CD4-positive, alpha-beta T cell (primary cell): Measurements from ENCODE around the gene DECR2. TPM values are rescaled to one million over a fixed set of nuclear protein-coding genes. Genes with fewer than 3 reads are reported as not detected.

ENCODE experiments used
- ATAC-seq: fragments of 200-7000 bp; cut with Tn5 transposase; one replicate; pipeline ENCODE4 v1.10.0; 2022; ENCODE audit warnings: mild to moderate bottlenecking; ENCODE audit not compliant: poor library complexity
- CTCF ChIA-PET: fragments of 350-600 bp; sonication (Branson Sonifier 250); formaldehyde crosslinking; loops from one replicate; lab custom pipeline; 2021; ENCODE audit warnings: antibody characterized with exemption, inconsistent platforms; lab: Charles Lee
- POLR2A ChIA-PET: fragments of 350-600 bp; sonication (Branson Sonifier 250); formaldehyde crosslinking; loops from one replicate; lab custom pipeline; 2021; ENCODE audit warnings: antibody characterized with exemption, inconsistent platforms; lab: Charles Lee
- DNase-seq, 14 experiments: peaks; one replicate each; pipeline ENCODE4 v3.0.0-alpha.2; 2013 to 2020; ENCODE audit warnings: mixed read lengths in 2 of 14
- H3K27ac ChIP-seq, 2 donors: one replicate each; pipeline versions ENCODE4 v1.5.1 to v1.7.0; 2013; ENCODE audit warnings: low read length in 2 of 2, low read depth in 1 of 2, mild to moderate bottlenecking in 1 of 2
- H3K27me3 ChIP-seq, 2 experiments: 1 replicate in 1 of 2; 2 replicates in 1 of 2; pipeline versions ENCODE4 v1.6.1 to v1.7.0; 2013; ENCODE audit warnings: low read length in 2 of 2, control low read depth in 1 of 2, mild to moderate bottlenecking in 1 of 2, moderate library complexity in 1 of 2; ENCODE audit not compliant: insufficient read depth in 2 of 2, control insufficient read depth in 1 of 2
- H3K36me3 ChIP-seq: one replicate; pipeline ENCODE4 v1.6.1; 2013; ENCODE audit warnings: low read length, control low read depth; ENCODE audit not compliant: insufficient read depth
- H3K4me1 ChIP-seq: one replicate; pipeline ENCODE4 v1.6.1; 2013; ENCODE audit warnings: low read length, control low read depth; ENCODE audit not compliant: insufficient read depth
- H3K4me3 ChIP-seq: one replicate; pipeline ENCODE4 v1.5.1; 2013; ENCODE audit warnings: mild to moderate bottlenecking, low read length, moderate library complexity
- H3K9me3 ChIP-seq, 2 experiments: 1 replicate in 1 of 2; 2 replicates in 1 of 2; pipeline versions ENCODE4 v1.6.1 to v1.7.0; 2013; ENCODE audit warnings: low read length in 2 of 2, mild to moderate bottlenecking in 2 of 2, control low read depth in 1 of 2, moderate library complexity in 1 of 2; ENCODE audit not compliant: control insufficient read depth in 1 of 2, insufficient read depth in 1 of 2
- H3K27ac Mint-ChIP-seq: one replicate; pipeline ENCODE4 v1.8.0; 2020; ENCODE audit warnings: mixed read lengths
- H3K27me3 Mint-ChIP-seq: one replicate; pipeline ENCODE4 v1.8.0; 2021; ENCODE audit warnings: mixed read lengths
- H3K36me3 Mint-ChIP-seq: one replicate; pipeline ENCODE4 v1.8.0; 2021; ENCODE audit warnings: low read depth, mixed read lengths
- H3K4me1 Mint-ChIP-seq: one replicate; pipeline ENCODE4 v1.8.0; 2021; ENCODE audit warnings: low read depth, mixed read lengths
- H3K4me3 Mint-ChIP-seq: one replicate; pipeline ENCODE4 v1.8.0; 2020; ENCODE audit warnings: mild to moderate bottlenecking, mixed read lengths
- H3K9me3 Mint-ChIP-seq: one replicate; pipeline ENCODE4 v1.8.0; 2020; ENCODE audit warnings: mixed read lengths
- CTCF ChIP-seq: fragments of 200-600 bp; IDR thresholded peaks from one replicate; pipeline ENCODE4 v1.8.0; 2022; ENCODE audit warnings: antibody characterized with exemption, mild to moderate bottlenecking
- intact Hi-C, 2 experiments: fragments of 100-400 bp; cut with DNase I in 1 of 2; cut with micrococcal nuclease in 1 of 2; formaldehyde crosslinking; loops; one replicate each; pipeline versions ENCODE4 v1.15.1 to v1.9.0; 2023 to 2025; cut with DNase I, micrococcal nuclease
- total RNA-seq, 174 experiments: library from RNA in 2 of 174; stranded (reverse) in 2 of 174; gene quantifications; one replicate each; pipeline ENCODE4 v1.2.3 and lab custom pipeline; 2021 to 2026

Gene DECR2
- total RNA-seq, 2 experiments from 2014 or later: 5.7 to 7.0 TPM

GRCh38 chr16:373020-373598 lies 28.6 kb upstream of the DECR2 start:
- no peaks in the 10 kb centered on the region for H3K27me3 ChIP-seq
- Mint-ChIP-seq H3K4me3 (no peak overlapping the region), H3K27ac (peak overlapping the region; percentile 35), H3K9me3 (no peaks in the 10 kb centered on the region), H3K36me3 (peaks cover 35% of the 10 kb centered on the region), H3K27me3 (no peaks in the 10 kb centered on the region), H3K4me1 (peaks cover 17% of the 10 kb centered on the region)
- intact Hi-C loops: no loop called here
- H3K4me1 ChIP-seq: peaks cover 22% of the 10 kb centered on the region
- TF ChIP-seq CTCF: no peak
- peaks cover 63% of the 10 kb centered on the region for H3K36me3 ChIP-seq
- ATAC-seq: no peak
- DNase-seq: no peak
- CTCF ChIA-PET: no interaction called here
- H3K27ac ChIP-seq: no peak overlapping the region
- H3K4me3 ChIP-seq: no peak overlapping the region
- peaks cover 0 to 8% of the 10 kb centered on the region in 2 experiments for H3K9me3 ChIP-seq
- POLR2A ChIA-PET: interaction anchor here (0.5 kb wide), 1 partner anchor 13 kb away, joined by 3 read pairs; no protein-coding TSS in a partner anchor

- POLR2A ChIA-PET: no interaction called here
- Mint-ChIP-seq H3K27me3 (no peaks in the 10 kb centered on the region), H3K4me3 (no peak overlapping the region), H3K36me3 (peaks cover 32% of the 10 kb centered on the region), H3K9me3 (no peaks in the 10 kb centered on the region), H3K4me1 (peaks cover 17% of the 10 kb centered on the region), H3K27ac (peak overlapping the region; percentile 35)
- intact Hi-C loops: no loop called here
- Histone ChIP-seq H3K27ac (no peak overlapping the region), H3K36me3 (peaks cover 55% of the 10 kb centered on the region), H3K4me3 (no peak overlapping the region), H3K27me3 (no peaks in the 10 kb centered on the region), H3K4me1 (peaks cover 29% of the 10 kb centered on the region), H3K9me3 (peaks cover 0 to 8% of the 10 kb centered on the region in 2 experiments)
- ATAC-seq (no peak), DNase-seq (no peak)
- CTCF ChIA-PET: no interaction called here
- TF ChIP-seq CTCF: no peak
Measured at GRCh38 chr16:373848-374615, 27.7 kb upstream of the DECR2 start.

GRCh38 chr16:374616-374926 lies 27.1 kb upstream of the DECR2 start:
- DNase-seq (no peak), ATAC-seq (no peak)
- Mint-ChIP-seq H3K27me3 (no peaks in the 10 kb centered on the region), H3K36me3 (peaks cover 31% of the 10 kb centered on the region), H3K4me1 (peaks cover 14% of the 10 kb centered on the region), H3K4me3 (no peak overlapping the region), H3K9me3 (no peaks in the 10 kb centered on the region), H3K27ac (no peak overlapping the region)
- intact Hi-C loops: no loop called here
- ChIA-PET POLR2A (no interaction called here), CTCF (no interaction called here)
- peaks cover 55% of the 10 kb centered on the region for H3K36me3 ChIP-seq
- H3K27ac ChIP-seq: no peak overlapping the region
- peaks cover 0 to 8% of the 10 kb centered on the region in 2 experiments for H3K9me3 ChIP-seq
- no peak for TF ChIP-seq CTCF
- no peaks in the 10 kb centered on the region for H3K27me3 ChIP-seq
- peaks cover 29% of the 10 kb centered on the region for H3K4me1 ChIP-seq
- no peak overlapping the region for H3K4me3 ChIP-seq
